Stomach (tissue), 9 donors: Measurements from ENCODE around the gene LRRC63. TPM values are rescaled to one million over a fixed set of nuclear protein-coding genes. Genes with fewer than 3 reads are reported as not detected.

Source experiments
- DNase-seq, 2 donors: peaks; one replicate each; pipeline versions ENCODE4 v3.0.0 to v3.0.0-alpha.2; 2013 to 2019
- H3K27ac ChIP-seq, 5 donors: fragments of 200-600 bp in 4 of 5; sonication (generic) in 4 of 5; one replicate each; pipeline ENCODE4 v1.5.1; 2013 to 2019; ENCODE audit warnings: mild to moderate bottlenecking in 1 of 5, moderate library complexity in 1 of 5
- H3K27me3 ChIP-seq, 3 donors: fragments of 200-600 bp; sonication (generic); one replicate each; pipeline ENCODE4 v1.5.1; 2017 to 2019; ENCODE audit warnings: mixed run types in 1 of 3
- H3K36me3 ChIP-seq, 4 donors: fragments of 200-600 bp; sonication (generic); 1 replicate in 3 of 4; 2 replicates in 1 of 4; pipeline ENCODE4 v1.5.1; 2016 to 2019
- H3K4me1 ChIP-seq, 4 donors: fragments of 200-600 bp; sonication (generic); one replicate each; pipeline ENCODE4 v1.5.1; 2016 to 2019
- H3K4me3 ChIP-seq, 4 donors: fragments of 200-600 bp; sonication (generic) in 3 of 4; one replicate each; pipeline ENCODE4 v1.5.1; 2016 to 2019; ENCODE audit warnings: mild to moderate bottlenecking in 1 of 4
- H3K9me3 ChIP-seq, 4 donors: fragments of 200-600 bp; sonication (generic); one replicate each; pipeline ENCODE4 v1.5.1; 2016 to 2019
- CTCF ChIP-seq, 7 experiments: fragments of 450-650 bp in 4 of 7; fragments of 200-600 bp in 3 of 7; sonication (generic) in 3 of 7; IDR thresholded peaks; one replicate each; pipeline ENCODE4 v1.5.1; 2016 to 2019; ENCODE audit warnings: antibody characterized with exemption in 7 of 7, control low read depth in 2 of 7, mild to moderate bottlenecking in 1 of 7
- EP300 ChIP-seq: sonication (generic); formaldehyde crosslinking; IDR thresholded peaks from one replicate; pipeline ENCODE4 v1.6.1; 2017; ENCODE audit warnings: antibody characterized with exemption
- POLR2A ChIP-seq, 4 donors: fragments of 450-650 bp; IDR thresholded peaks; one replicate each; pipeline ENCODE4 v1.6.1; 2016; ENCODE audit warnings: antibody characterized with exemption in 4 of 4, control low read depth in 2 of 4, mild to moderate bottlenecking in 1 of 4, moderate library complexity in 1 of 4
- POLR2AphosphoS5 ChIP-seq, 3 donors: sonication (generic); formaldehyde crosslinking; IDR thresholded peaks; one replicate each; pipeline ENCODE4 v1.6.1; 2016; ENCODE audit warnings: antibody characterized with exemption in 3 of 3
- WGBS, 5 donors: extraction: QIAGEN DNeasy Blood & Tissue Kit in 3 of 5; methylation state at CpG; one replicate each; pipeline versions ENCODE4 v1.1.5 to v1.1.7; 2013 to 2018; 5-methylcytosine and 5-hydroxymethylcytosine counted together
- intact Hi-C: fragments of 100-400 bp; cut with DNase I; formaldehyde crosslinking; loops from one replicate; pipeline ENCODE4 v1.15.1; 2023; ENCODE audit warnings: low total_unique reads
- polyA plus RNA-seq, 3 donors: library from polyadenylated mRNA; stranded (reverse); fragments of 200-250 nt; gene quantifications; one replicate each; pipeline ENCODE4 v1.2.3, GENCODE V29; 2013
- total RNA-seq, 5 donors: library from RNA; depleted of rRNA; stranded (reverse); fragments of >200 nt; gene quantifications; one replicate each; pipeline versions ENCODE4 v1.1.0 to v1.2.3, GENCODE V29; 2014 to 2016
- donor health status: healthy with polysubstance abuse.
- donor health status: Bipolar disorder and iron deficiency.
- donor health status: healthy.

The LRRC63 gene
- total and polyA plus RNA-seq, 8 donors, result 0.73 TPM; not detected in 7

GRCh38 chr13:46315036-46315435, 103.3 kb downstream of the LRRC63 start:
- DNase-seq, result no peak
- intact Hi-C loops, result no loop called here
- Histone ChIP-seq H3K4me1 (no peaks in the 10 kb centered on the region), H3K36me3 (no peaks in the 10 kb centered on the region), H3K4me3 (no peak overlapping the region), H3K27ac (no peak overlapping the region), H3K9me3 (peaks cover 0 to 5% (median under 1%) of the 10 kb centered on the region in 4 donors), H3K27me3 (no peaks in the 10 kb centered on the region)
- TF ChIP-seq POLR2AphosphoS5 (IDR thresholded peaks at IDR 0.05) (no peak), EP300 (no peak), CTCF (IDR thresholded peaks at IDR 0.05) (no peak)

GRCh38 chr13:46315491-46316075, 103.9 kb downstream of the LRRC63 start:
- Histone ChIP-seq H3K27me3 (no peaks in the 10 kb centered on the region), H3K9me3 (peaks cover 0 to 5% (median 0%) of the 10 kb centered on the region in 4 donors), H3K4me3 (no peak overlapping the region), H3K4me1 (no peaks in the 10 kb centered on the region), H3K27ac (no peak overlapping the region), H3K36me3 (no peaks in the 10 kb centered on the region)
- WGBS, 5 donors, result 88 to 92% (median 89%) methylated on average over 6 of the region's 6 CpGs
- DNase-seq, result no peak
- intact Hi-C loops, result no loop called here
- TF ChIP-seq POLR2AphosphoS5 (IDR thresholded peaks at IDR 0.05) (no peak), EP300 (no peak), CTCF (IDR thresholded peaks at IDR 0.05) (no peak), POLR2A (IDR thresholded peaks at IDR 0.05) (no peak)

- Histone ChIP-seq H3K4me1 (peaks cover 0 to 8% (median 0%) of the 10 kb centered on the region in 4 donors), H3K9me3 (no peaks in the 10 kb centered on the region), H3K36me3 (no peaks in the 10 kb centered on the region), H3K4me3 (no peak overlapping the region), H3K27me3 (no peaks in the 10 kb centered on the region), H3K27ac (no peak overlapping the region)
- intact Hi-C loops, result no loop called here
- TF ChIP-seq EP300 (no peak), CTCF (IDR thresholded peaks at IDR 0.05) (no peak), POLR2AphosphoS5 (IDR thresholded peaks at IDR 0.05) (no peak), POLR2A (IDR thresholded peaks at IDR 0.05) (no peak)
- DNase-seq, result no peak
These were observed 105.4 kb downstream of the LRRC63 start for GRCh38 chr13:46317120-46317519.

GRCh38 chr13:46318986-46319385, 107.3 kb downstream of the LRRC63 start:
- no peak for TF ChIP-seq POLR2AphosphoS5 (IDR thresholded peaks at IDR 0.05)
- TF ChIP-seq POLR2A (IDR thresholded peaks at IDR 0.05), result no peak
- TF ChIP-seq EP300, result no peak
- no peak for TF ChIP-seq CTCF (IDR thresholded peaks at IDR 0.05)
- intact Hi-C loops, result no loop called here
- no peak for DNase-seq
- H3K4me3 ChIP-seq, result no peak overlapping the region
- no peaks in the 10 kb centered on the region for H3K36me3 ChIP-seq
- 84 to 97% (median 94%) methylated on average over 1 of the region's 1 CpG for WGBS, 5 donors
- no peak overlapping the region for H3K27ac ChIP-seq
- H3K27me3 ChIP-seq, result no peaks in the 10 kb centered on the region
- peaks cover 0 to 8% (median 0%) of the 10 kb centered on the region in 4 donors for H3K4me1 ChIP-seq
- no peaks in the 10 kb centered on the region for H3K9me3 ChIP-seq
